ENCODE measurements around the gene FHIP1B.

GRCh38 chr11:6258141-6258540 is 23.7 kb upstream of the FHIP1B start:
- TF ChIP-seq POLR2AphosphoS5 (IDR thresholded peaks at IDR 0.05; ENCODE audit: low read depth) (no peak), CTCF (IDR thresholded peaks at IDR 0.05; ENCODE audit: insufficient read depth, low read length) (no peak), REST (IDR thresholded peaks at IDR 0.05; ENCODE audit: insufficient replicate concordance, low read depth) (no peak)

Measured in HL-60 (cell line).